OCI-LY1 (cell line): ENCODE measurements around the gene ZNF518A.

Experiments
- EZH2 ChIP-seq: fragments of 200-600 bp; sonication (generic), shearing (Covaris generic); IDR thresholded peaks from 2 replicates; pipeline ENCODE4 v1.8.0; 2017; ENCODE audit warnings: borderline replicate concordance, mixed run types, mild to moderate bottlenecking, antibody characterized with exemption, low read length, moderate library complexity, mixed read lengths
- TF ChIP-seq, protein P1 (sequence below): fragments of 200-600 bp; sonication (generic), shearing (Covaris generic); IDR thresholded peaks from 2 replicates; pipeline ENCODE4 v1.5.1; 2017; ENCODE audit warnings: mild to moderate bottlenecking, antibody characterized with exemption, low read length, moderate library complexity, mixed read lengths

GRCh38 chr10:96170230-96170629 lies 40.1 kb downstream of the ZNF518A start:
- TF ChIP-seq, protein P1, sequence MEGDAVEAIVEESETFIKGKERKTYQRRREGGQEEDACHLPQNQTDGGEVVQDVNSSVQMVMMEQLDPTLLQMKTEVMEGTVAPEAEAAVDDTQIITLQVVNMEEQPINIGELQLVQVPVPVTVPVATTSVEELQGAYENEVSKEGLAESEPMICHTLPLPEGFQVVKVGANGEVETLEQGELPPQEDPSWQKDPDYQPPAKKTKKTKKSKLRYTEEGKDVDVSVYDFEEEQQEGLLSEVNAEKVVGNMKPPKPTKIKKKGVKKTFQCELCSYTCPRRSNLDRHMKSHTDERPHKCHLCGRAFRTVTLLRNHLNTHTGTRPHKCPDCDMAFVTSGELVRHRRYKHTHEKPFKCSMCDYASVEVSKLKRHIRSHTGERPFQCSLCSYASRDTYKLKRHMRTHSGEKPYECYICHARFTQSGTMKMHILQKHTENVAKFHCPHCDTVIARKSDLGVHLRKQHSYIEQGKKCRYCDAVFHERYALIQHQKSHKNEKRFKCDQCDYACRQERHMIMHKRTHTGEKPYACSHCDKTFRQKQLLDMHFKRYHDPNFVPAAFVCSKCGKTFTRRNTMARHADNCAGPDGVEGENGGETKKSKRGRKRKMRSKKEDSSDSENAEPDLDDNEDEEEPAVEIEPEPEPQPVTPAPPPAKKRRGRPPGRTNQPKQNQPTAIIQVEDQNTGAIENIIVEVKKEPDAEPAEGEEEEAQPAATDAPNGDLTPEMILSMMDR: no peak
- no peak for TF ChIP-seq EZH2
